ENCODE data around the gene GET4. TPM values are rescaled to one million over a fixed set of nuclear protein-coding genes. Genes with fewer than 3 reads are reported as not detected.
A peak's percentile ranks its signal among the peaks of the same experiment; 100 is the strongest.

The GET4 gene, protein sequence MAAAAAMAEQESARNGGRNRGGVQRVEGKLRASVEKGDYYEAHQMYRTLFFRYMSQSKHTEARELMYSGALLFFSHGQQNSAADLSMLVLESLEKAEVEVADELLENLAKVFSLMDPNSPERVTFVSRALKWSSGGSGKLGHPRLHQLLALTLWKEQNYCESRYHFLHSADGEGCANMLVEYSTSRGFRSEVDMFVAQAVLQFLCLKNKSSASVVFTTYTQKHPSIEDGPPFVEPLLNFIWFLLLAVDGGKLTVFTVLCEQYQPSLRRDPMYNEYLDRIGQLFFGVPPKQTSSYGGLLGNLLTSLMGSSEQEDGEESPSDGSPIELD
- 10 to 100 TPM; 17.7 to 29.7 TPM for total RNA-seq

DNA sequence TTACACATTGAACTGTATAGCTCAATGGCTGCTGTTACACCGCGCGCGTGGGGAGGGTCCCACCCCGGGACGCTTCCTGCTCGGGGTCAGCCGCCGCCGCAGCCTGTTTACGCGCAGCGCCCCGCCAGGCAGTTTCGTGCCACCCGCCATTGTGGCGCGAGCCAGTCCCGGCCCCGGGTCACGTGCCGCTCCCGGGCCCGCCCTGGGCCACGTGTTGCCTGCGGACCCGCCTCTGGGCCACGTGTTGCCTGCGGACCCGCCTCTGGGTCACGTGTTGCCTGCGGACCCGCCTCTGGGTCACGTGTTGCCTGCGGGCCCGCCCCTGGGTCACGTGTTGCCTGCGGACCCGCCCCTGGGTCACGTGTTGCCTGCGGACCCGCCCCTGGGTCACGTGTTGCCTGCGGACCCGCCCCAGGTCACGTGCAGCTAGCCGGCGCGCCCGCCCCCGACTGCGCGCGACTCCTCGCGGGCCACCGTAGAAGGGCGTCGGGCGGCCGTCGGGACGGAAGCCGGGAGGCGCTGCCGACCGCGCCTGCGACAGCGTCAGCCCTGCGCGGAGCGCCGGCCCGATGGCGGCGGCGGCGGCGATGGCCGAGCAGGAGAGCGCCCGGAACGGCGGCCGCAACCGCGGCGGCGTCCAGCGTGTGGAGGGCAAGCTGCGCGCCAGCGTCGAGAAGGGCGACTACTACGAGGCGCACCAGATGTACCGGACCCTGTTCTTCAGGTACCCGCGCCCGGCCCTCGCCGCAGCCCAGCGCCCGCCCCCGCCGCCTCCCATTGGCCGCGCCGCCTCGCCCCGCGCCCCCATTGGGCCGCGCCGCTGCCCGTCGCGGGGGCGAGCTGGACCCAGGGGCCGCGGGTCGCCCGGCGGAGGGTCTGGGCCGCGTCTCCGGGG lies at the start of gene GET4:
Gene GET4, plus strand, starts transcription at position 478 of the 895 bp plus-strand sequence. Its CDS starts 92 bp downstream, at position 570.
- POLR2A ChIA-PET, result interaction anchor here (1.2 kb wide), 1 partner anchor 45 kb away, joined by 3 read pairs; no protein-coding TSS in a partner anchor
- H3K9me3 Mint-ChIP-seq (ENCODE audit: low read depth), result no peaks in the 10 kb centered on the region
- peak; percentile 96 for DNase-seq
- peaks cover 27% of the 10 kb centered on the region for H3K4me1 Mint-ChIP-seq
- peak within 1 kb of the TSS; percentile 92 for H3K4me3 Mint-ChIP-seq
- intact Hi-C loops (cut with DNase I, micrococcal nuclease), result loop anchor here (1.0 to 10.0 kb wide), 17 partner anchors 25 to 727 kb away; partner anchors contain the start of genes ADAP1 (in 1 of the 2), COX19 (in 1 of the 2), DNAAF5 (in 1 of the 2) and GPR146 (in 1 of the 2)
- H3K27ac Mint-ChIP-seq, result peak within 1 kb of the TSS; percentile 87
- peaks cover 25% of the 10 kb centered on the region for H3K36me3 Mint-ChIP-seq (ENCODE audit: low read depth)
- no peaks in the 10 kb centered on the region for H3K27me3 Mint-ChIP-seq
- peak; percentile 79 for ATAC-seq
- CTCF ChIA-PET, result interaction anchor here (0.7 to 2.1 kb wide), 4 partner anchors 59 to 564 kb away, joined by 3 to 10 read pairs (median 4); no protein-coding TSS in a partner anchor

DNA sequence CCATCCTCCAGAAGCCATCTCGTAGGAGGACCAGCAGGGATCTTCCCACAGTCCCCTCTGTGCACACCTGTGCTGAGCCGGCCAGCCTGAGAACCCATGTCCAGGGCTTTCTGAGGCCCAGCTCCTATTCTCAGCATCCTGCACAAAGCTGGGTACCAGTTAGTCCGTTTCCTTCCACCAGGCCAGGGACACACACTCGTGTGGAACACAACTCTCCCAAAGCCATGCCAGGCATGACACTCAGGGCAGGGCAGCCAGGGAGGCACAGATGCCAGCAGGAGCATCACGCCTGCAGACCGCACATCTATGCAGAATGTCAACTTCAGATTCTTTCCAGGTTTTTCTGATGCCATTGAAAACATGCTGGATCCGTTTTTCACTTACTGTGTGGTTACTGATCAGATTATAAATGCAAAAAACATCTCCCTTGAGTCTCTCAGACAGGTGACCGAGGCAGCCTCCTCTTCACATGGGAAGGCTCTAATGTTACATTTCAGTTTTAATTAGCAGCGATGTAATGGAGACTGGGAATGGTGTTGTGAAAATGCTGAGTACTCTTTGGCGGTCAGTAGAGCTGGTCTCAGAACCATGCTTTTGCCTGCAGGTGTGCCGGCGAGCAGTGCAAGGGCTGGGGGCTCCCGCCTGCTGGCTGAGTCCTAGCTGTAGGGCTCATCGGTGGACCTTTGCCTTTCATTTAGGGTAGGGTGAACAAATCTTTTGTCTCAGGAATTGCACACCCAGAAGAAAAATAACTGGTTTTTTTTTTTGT lies 47.4 kb upstream of the GET4 start:
- POLR2A ChIA-PET, result interaction anchor here (1.1 kb wide), 1 partner anchor 12 kb away, joined by 3 read pairs; no protein-coding TSS in a partner anchor
- CTCF ChIA-PET, result interaction anchor here (0.6 to 1.6 kb wide), 2 partner anchors 10 to 338 kb away, joined by 3 to 8 read pairs; no protein-coding TSS in a partner anchor
- H3K9me3 Mint-ChIP-seq (ENCODE audit: low read depth), result no peaks in the 10 kb centered on the region

DNA sequence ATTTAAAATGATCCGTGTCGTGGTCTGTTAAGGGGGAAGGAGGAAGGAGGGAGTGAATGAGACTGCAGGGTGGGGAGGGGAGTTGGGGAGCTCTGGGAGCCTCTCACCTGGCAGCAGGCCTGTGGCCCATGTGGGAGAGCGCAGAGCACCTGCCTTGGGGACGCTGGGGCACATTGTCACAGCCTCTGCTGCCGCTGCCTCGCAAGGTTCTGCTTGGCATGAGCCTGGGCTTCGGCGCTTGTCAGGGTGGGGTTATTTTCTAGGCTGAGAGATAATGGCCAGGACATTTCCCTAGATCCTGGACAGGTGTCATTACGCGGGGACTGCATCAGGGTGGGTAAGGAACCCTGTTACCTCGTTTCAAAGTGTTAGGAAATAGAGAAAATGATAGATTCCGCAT lies 46.3 kb upstream of the GET4 start:
- ATAC-seq, result no peak
- H3K4me1 Mint-ChIP-seq, result peaks cover 56% of the 10 kb centered on the region
- H3K27ac Mint-ChIP-seq, result peak overlapping the region; percentile 98
- POLR2A ChIA-PET, result interaction anchor here (1.1 kb wide), 1 partner anchor 13 kb away, joined by 3 read pairs; no protein-coding TSS in a partner anchor
- no peaks in the 10 kb centered on the region for H3K27me3 Mint-ChIP-seq
- H3K36me3 Mint-ChIP-seq (ENCODE audit: low read depth), result peaks cover 15% of the 10 kb centered on the region
- intact Hi-C loops (cut with DNase I, micrococcal nuclease), result loop anchor here in 1 of 2 experiments (2.0 to 5.0 kb wide), 2 partner anchors 145 to 468 kb away; partner anchors contain the start of gene COX19
- no peak for DNase-seq
- no peaks in the 10 kb centered on the region for H3K9me3 Mint-ChIP-seq (ENCODE audit: low read depth)
- H3K4me3 Mint-ChIP-seq, result no peak overlapping the region
- CTCF ChIA-PET, result interaction anchor here (2.6 kb wide), 1 partner anchor 17 kb away, joined by 6 read pairs; no protein-coding TSS in a partner anchor

More for the DNA sequence above, 47.4 kb upstream of the GET4 start:
- H3K36me3 Mint-ChIP-seq (ENCODE audit: low read depth), result peaks cover 14% of the 10 kb centered on the region
- no peak overlapping the region for H3K27ac Mint-ChIP-seq
- no peaks in the 10 kb centered on the region for H3K27me3 Mint-ChIP-seq
- DNase-seq, result no peak
- intact Hi-C loops (cut with DNase I, micrococcal nuclease), result no loop called here
- peaks cover 60% of the 10 kb centered on the region for H3K4me1 Mint-ChIP-seq
- no peak for ATAC-seq
- no peak overlapping the region for H3K4me3 Mint-ChIP-seq

DNA sequence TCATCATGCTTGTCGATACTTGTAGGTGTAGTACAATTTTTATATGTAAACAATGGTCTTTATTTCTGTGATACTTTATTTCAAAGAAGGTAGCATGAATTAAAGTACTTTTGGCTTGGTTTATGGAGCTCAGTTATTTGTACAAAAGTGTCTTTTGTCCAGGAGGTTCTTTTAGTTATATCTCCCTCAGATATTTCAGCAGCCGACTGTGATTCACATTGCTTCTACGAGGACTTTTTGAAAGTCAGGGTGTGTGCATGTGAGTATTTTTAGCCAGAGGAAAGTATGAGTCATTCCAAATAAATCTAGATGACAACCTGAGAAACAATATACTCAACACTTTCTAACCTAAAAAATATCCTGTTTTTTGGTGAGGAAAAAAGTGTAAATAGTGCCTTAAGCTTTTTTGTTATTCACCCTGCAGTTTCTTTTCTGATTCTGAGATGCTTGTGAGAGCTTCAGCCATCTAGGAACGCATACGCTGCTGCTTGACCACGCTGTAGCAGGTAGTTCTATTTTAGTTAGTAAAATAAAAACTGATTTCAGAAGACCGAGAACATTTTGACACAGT lies 44.7 kb upstream of the GET4 start:
- intact Hi-C loops (cut with DNase I, micrococcal nuclease), result loop anchor here (1.0 to 5.0 kb wide), 10 partner anchors 11 to 469 kb away; partner anchors contain the start of genes GET4 (in 2 of the 2) and COX19 (in 1 of the 2)
- no peak for DNase-seq
- peaks cover 64% of the 10 kb centered on the region for H3K4me1 Mint-ChIP-seq
- ATAC-seq, result peak; percentile 69
- H3K4me3 Mint-ChIP-seq, result peak overlapping the region; percentile 63
- POLR2A ChIA-PET, result interaction anchor here (0.7 to 1.5 kb wide), 5 partner anchors 10 to 44 kb away, joined by 3 to 12 read pairs (median 3); no protein-coding TSS in a partner anchor
- peak overlapping the region; percentile 98 for H3K27ac Mint-ChIP-seq
- no peaks in the 10 kb centered on the region for H3K27me3 Mint-ChIP-seq
- H3K9me3 Mint-ChIP-seq (ENCODE audit: low read depth), result no peaks in the 10 kb centered on the region
- H3K36me3 Mint-ChIP-seq (ENCODE audit: low read depth), result peaks cover 10% of the 10 kb centered on the region
- CTCF ChIA-PET, result interaction anchor here (0.6 to 3.0 kb wide), 8 partner anchors 12 to 77 kb away, joined by 3 to 15 read pairs (median 4); no protein-coding TSS in a partner anchor

DNA sequence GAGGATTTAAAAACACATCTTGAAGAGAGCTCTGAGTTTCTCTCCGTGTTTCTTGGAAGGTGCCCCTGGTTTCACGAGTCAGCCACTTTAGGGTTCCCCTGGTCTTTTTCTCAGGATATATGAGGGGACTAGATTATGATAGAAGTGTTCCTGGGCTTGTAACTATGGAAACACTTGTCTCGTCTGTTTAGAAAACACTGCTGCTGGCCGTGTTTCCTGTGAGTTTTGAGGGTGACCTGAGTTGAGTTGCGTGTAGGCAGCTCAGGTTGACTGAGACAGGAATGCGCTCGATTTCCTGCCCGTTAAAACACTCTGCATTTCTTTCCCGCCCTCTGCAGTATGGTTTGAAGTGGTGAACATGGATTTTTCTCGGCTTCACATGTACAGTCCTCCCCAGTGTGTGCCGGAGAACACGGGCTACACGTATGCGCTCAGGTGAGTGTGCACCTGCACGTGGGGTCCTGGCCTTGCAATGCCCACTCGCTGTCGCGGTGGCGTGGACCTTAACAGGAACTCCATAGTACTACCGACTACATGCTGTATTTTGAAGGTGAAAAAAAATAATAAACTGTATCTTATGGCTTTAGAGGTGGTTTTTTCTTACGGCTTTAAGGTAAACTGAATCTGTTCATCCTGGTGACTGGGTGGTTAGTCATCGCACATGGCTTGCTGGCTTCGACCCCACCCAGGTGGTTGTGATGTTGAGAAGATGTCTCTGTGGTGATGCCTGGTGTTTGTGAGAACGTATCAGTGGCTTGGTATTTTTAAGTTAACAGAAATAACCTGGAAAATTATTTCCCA lies 44.0 kb upstream of the GET4 start, which contains the start of gene SUN1:
Gene SUN1, plus strand, starts transcription at position 310 of the 801 bp plus-strand sequence. Its CDS starts 49 bp downstream, at position 359.
- H3K27me3 Mint-ChIP-seq, result no peaks in the 10 kb centered on the region
- POLR2A ChIA-PET, result interaction anchor here (0.8 to 1.5 kb wide), 4 partner anchors 11 to 43 kb away, joined by 3 to 12 read pairs (median 3); no protein-coding TSS in a partner anchor
- peaks cover 10% of the 10 kb centered on the region for H3K36me3 Mint-ChIP-seq (ENCODE audit: low read depth)
- peak within 1 kb of the TSS; percentile 63 for H3K4me3 Mint-ChIP-seq
- CTCF ChIA-PET, result interaction anchor here (0.6 to 3.0 kb wide), 8 partner anchors 13 to 78 kb away, joined by 3 to 15 read pairs (median 4); no protein-coding TSS in a partner anchor
- ATAC-seq (peak; percentile 72), DNase-seq (peak; percentile 84)
- H3K9me3 Mint-ChIP-seq (ENCODE audit: low read depth), result no peaks in the 10 kb centered on the region
- intact Hi-C loops (cut with DNase I, micrococcal nuclease), result loop anchor here (1.0 to 5.0 kb wide), 7 partner anchors 12 to 470 kb away; partner anchors contain the start of gene GET4 (in 1 of the 2)
- H3K27ac Mint-ChIP-seq, result peak within 1 kb of the TSS; percentile 98
- peaks cover 61% of the 10 kb centered on the region for H3K4me1 Mint-ChIP-seq

DNA sequence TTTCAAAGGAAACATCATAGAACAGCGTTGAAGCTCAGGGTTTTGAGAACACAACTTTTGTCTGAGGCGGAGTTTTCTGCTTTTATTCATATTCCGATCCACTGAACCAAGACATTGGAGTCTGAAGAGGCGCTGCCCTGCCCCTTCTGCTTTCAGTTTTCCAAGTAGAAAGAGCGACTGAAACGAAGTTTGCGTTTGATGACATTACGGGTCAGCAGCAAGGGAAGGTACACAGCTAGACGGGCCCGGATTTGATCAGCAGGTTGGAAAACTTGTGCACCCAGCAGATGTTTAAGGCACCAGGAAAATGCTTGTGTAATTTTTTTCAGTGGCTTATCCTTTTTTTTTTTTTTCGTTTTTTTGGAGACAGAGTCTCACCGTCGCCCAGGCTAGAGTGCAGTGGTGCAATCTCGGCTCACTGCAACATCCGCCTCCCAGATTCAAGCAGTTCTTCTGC lies 43.4 kb upstream of the GET4 start:
- peaks cover 13% of the 10 kb centered on the region for H3K36me3 Mint-ChIP-seq (ENCODE audit: low read depth)
- no peak for ATAC-seq
- H3K4me3 Mint-ChIP-seq, result peak overlapping the region; percentile 63

DNA sequence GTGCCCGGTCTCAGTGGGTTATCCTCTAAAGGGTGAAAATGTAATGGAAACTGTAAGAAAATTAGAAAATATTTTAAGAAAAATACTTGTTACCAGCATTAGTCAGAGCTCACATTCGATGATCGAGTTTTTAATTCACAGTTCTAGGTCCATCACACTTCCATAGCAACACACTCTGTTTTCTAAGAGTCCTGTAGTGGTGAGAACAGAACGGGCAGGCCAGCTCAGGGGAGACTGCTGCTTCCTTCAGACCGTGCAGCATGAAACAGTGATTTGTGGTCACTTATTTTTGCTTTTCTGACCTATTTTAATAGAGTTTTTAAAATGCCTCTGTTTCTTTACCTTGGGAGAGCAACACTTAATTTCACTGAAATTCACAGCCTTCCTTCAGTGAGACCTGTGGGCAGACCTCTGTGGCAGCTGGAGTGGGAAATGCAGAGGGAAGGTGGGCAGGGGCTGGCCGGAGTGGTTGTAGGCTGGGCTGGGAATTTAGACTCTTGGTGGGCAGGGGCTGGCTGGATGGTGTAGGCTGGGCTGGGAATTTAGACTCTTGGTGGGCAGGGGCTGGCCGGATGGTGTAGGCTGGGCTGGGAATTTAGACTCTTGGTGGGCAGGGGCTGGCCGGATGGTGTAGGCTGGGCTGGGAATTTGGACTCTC lies 42.6 kb upstream of the GET4 start:
- Mint-ChIP-seq H3K4me1 (peaks cover 59% of the 10 kb centered on the region), H3K9me3 (ENCODE audit: low read depth) (no peaks in the 10 kb centered on the region), H3K27ac (no peak overlapping the region), H3K27me3 (no peaks in the 10 kb centered on the region), H3K4me3 (no peak overlapping the region), H3K36me3 (ENCODE audit: low read depth) (peaks cover 16% of the 10 kb centered on the region)
- ChIA-PET POLR2A (no interaction called here), CTCF (interaction anchor here (0.7 to 3.0 kb wide), 4 partner anchors 16 to 211 kb away, joined by 3 to 15 read pairs (median 8); partner anchors contain the start of gene GPR146)
- no peak for DNase-seq
- ATAC-seq, result no peak
- intact Hi-C loops (cut with DNase I, micrococcal nuclease), result loop anchor here (2.0 to 5.0 kb wide), 2 partner anchors 39 to 471 kb away; no protein-coding TSS in a partner anchor

More for the DNA sequence above, 43.4 kb upstream of the GET4 start:
- H3K27ac Mint-ChIP-seq, result peak overlapping the region; percentile 98
- H3K9me3 Mint-ChIP-seq (ENCODE audit: low read depth), result no peaks in the 10 kb centered on the region
- DNase-seq, result no peak
- intact Hi-C loops (cut with DNase I, micrococcal nuclease), result loop anchor here (1.0 to 5.0 kb wide), 7 partner anchors 13 to 471 kb away; partner anchors contain the start of gene GET4 (in 1 of the 2)
- POLR2A ChIA-PET, result no interaction called here
- H3K4me1 Mint-ChIP-seq, result peaks cover 61% of the 10 kb centered on the region
- H3K27me3 Mint-ChIP-seq, result no peaks in the 10 kb centered on the region
- CTCF ChIA-PET, result interaction anchor here (0.7 to 3.0 kb wide), 4 partner anchors 15 to 211 kb away, joined by 3 to 15 read pairs (median 8); partner anchors contain the start of gene GPR146

DNA sequence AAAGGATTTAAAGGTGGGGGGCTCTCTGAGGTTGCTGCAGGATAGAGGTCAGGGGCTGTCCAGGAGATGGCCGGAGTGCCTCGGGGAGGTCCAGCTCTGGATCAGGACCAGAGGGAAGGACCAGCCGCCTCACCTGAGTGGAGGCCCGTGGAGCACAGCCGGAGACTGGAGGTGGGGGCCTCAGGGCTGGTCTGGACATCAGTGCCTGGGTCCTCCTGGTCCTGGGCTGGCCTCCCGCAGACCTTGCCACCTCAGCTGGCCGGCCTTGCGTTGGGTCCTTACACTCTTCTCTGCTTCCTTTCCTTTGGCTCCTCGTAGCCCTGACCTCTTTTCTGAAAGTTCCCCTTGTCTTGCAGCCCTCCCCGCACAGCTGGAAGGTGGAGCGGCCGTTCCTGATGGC lies 42.1 kb upstream of the GET4 start:
- ChIA-PET CTCF (interaction anchor here (3.0 kb wide), 1 partner anchor 39 kb away, joined by 15 read pairs; no protein-coding TSS in a partner anchor), POLR2A (no interaction called here)
- no peak overlapping the region for H3K27ac Mint-ChIP-seq
- H3K4me3 Mint-ChIP-seq, result no peak overlapping the region
- no peaks in the 10 kb centered on the region for H3K27me3 Mint-ChIP-seq
- no peaks in the 10 kb centered on the region for H3K9me3 Mint-ChIP-seq (ENCODE audit: low read depth)
- intact Hi-C loops (cut with DNase I, micrococcal nuclease), result loop anchor here in 1 of 2 experiments (5.0 kb wide), 1 partner anchor 472 kb away; no protein-coding TSS in a partner anchor
- H3K36me3 Mint-ChIP-seq (ENCODE audit: low read depth), result peaks cover 20% of the 10 kb centered on the region
- peaks cover 54% of the 10 kb centered on the region for H3K4me1 Mint-ChIP-seq
- DNase-seq, result no peak
- ATAC-seq, result no peak

Data from activated CD4-positive, alpha-beta T cell treated with anti-CD3 and anti-CD28 coated beads for 36 hours (primary cell).